ENCODE measurements around the gene ZBTB18. TPM values are rescaled to one million over a fixed set of nuclear protein-coding genes. Genes with fewer than 3 reads are reported as not detected.

ZBTB18 gene
- total RNA-seq, 1 donor from 2014 or later, result 30.1 TPM

DNA sequence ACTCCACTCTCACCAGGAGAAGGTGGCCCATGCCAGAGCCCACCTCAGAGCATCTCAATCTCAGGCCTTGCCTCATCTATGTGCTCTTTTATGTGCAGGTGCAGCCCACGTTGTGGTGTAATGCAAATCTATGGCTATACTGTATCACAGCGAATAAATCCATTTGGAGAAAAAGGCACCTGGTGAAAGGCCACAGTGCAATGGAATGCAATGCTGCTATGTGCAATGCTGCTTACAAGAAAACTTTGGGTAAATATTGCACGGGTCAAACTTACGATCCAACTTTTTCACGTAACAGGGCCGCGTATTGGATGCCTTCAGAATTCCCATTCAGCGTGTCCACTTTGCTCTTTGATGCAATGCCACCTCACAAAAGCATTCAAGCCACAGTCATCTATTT, 13.5 kb downstream of the ZBTB18 start:
- H3K4me3 ChIP-seq, result no peak overlapping the region
- H3K9me3 ChIP-seq (ENCODE audit: low read depth), result no peaks in the 10 kb centered on the region
- Mint-ChIP-seq H3K9me3 (no peaks in the 10 kb centered on the region), H3K4me3 (no peak overlapping the region), H3K4me1 (peaks cover 31% of the 10 kb centered on the region), H3K27ac (no peak overlapping the region), H3K27me3 (ENCODE audit: insufficient read depth, low read depth) (peaks cover 6% of the 10 kb centered on the region), H3K36me3 (no peaks in the 10 kb centered on the region)
- H3K36me3 ChIP-seq, result no peaks in the 10 kb centered on the region
- H3K9ac ChIP-seq, result no peak overlapping the region
- peaks cover 8% of the 10 kb centered on the region for H3F3A ChIP-seq (ENCODE audit: low read depth)
- no peak overlapping the region for H3K27ac ChIP-seq
- H3K79me2 ChIP-seq (ENCODE audit: low read depth), result no peaks in the 10 kb centered on the region
- peaks cover 49% of the 10 kb centered on the region for H3K4me1 ChIP-seq
- H3K4me2 ChIP-seq, result peak overlapping the region; percentile 62
- H2AFZ ChIP-seq (replicated peaks), result no peak overlapping the region
- H4K20me1 ChIP-seq (ENCODE audit: low read depth), result no peaks in the 10 kb centered on the region
- TF ChIP-seq, protein P1, sequence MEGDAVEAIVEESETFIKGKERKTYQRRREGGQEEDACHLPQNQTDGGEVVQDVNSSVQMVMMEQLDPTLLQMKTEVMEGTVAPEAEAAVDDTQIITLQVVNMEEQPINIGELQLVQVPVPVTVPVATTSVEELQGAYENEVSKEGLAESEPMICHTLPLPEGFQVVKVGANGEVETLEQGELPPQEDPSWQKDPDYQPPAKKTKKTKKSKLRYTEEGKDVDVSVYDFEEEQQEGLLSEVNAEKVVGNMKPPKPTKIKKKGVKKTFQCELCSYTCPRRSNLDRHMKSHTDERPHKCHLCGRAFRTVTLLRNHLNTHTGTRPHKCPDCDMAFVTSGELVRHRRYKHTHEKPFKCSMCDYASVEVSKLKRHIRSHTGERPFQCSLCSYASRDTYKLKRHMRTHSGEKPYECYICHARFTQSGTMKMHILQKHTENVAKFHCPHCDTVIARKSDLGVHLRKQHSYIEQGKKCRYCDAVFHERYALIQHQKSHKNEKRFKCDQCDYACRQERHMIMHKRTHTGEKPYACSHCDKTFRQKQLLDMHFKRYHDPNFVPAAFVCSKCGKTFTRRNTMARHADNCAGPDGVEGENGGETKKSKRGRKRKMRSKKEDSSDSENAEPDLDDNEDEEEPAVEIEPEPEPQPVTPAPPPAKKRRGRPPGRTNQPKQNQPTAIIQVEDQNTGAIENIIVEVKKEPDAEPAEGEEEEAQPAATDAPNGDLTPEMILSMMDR (IDR thresholded peaks at IDR 0.05), result no peak
- TF ChIP-seq EZH2 (IDR thresholded peaks at IDR 0.05) (no peak), EZH2phosphoT487 (IDR thresholded peaks at IDR 0.05) (no peak)
- H3K27me3 ChIP-seq, result no peaks in the 10 kb centered on the region
- no peak for DNase-seq (ENCODE audit: low spot score)

DNA sequence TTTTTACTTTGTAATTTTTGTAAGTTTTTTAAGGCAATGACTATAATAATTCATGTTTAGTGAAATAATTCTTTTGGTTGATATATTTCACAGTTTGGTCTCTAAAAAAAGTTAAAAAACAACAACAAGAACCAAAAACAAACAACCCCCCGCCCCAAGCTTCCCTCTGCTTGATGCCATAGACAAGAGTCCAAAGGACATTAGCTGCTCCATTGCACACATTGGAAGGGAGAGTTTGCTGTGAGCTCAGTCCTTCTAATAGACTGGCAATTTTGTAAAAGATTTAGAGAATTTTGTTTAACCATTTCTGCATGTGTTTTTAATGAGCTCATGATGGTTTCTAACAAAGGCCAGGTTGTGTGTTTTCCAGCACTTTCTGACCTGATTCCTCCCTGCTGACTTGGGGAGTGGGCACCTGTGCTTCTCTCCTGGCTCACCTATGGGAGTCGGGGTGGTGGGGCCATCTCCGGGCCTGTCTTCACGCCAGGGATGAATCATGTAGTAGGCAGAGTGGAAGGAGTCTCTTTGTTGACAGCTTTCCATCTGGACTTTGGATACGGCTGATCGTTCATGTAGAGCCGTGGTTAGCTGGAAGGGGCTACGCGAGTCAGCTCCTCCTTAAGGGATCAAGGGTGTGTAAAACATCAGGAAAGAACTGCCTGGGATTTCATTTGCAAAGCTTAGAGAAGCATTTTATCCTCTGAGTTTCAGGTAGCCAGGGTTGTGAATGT, 14.1 kb downstream of the ZBTB18 start:
- peaks cover 31% of the 10 kb centered on the region for H3K4me1 Mint-ChIP-seq
- Histone ChIP-seq H3K4me3 (no peak overlapping the region), H3K79me2 (ENCODE audit: low read depth) (no peaks in the 10 kb centered on the region), H3K9me3 (ENCODE audit: low read depth) (no peaks in the 10 kb centered on the region), H2AFZ (replicated peaks) (no peak overlapping the region), H3K9ac (no peak overlapping the region), H3K36me3 (no peaks in the 10 kb centered on the region), H3K27me3 (no peaks in the 10 kb centered on the region), H3F3A (ENCODE audit: low read depth) (peaks cover 8% of the 10 kb centered on the region), H3K4me1 (peaks cover 49% of the 10 kb centered on the region), H4K20me1 (ENCODE audit: low read depth) (no peaks in the 10 kb centered on the region), H3K4me2 (peak overlapping the region; percentile 62), H3K27ac (peak overlapping the region; percentile 21)
- TF ChIP-seq EZH2phosphoT487 (IDR thresholded peaks at IDR 0.05) (no peak), EZH2 (IDR thresholded peaks at IDR 0.05) (no peak)
- TF ChIP-seq, protein P1 (IDR thresholded peaks at IDR 0.05), result no peak
- peaks cover 6% of the 10 kb centered on the region for H3K27me3 Mint-ChIP-seq (ENCODE audit: insufficient read depth, low read depth)
- no peaks in the 10 kb centered on the region for H3K36me3 Mint-ChIP-seq
- no peak overlapping the region for H3K4me3 Mint-ChIP-seq
- no peak overlapping the region for H3K27ac Mint-ChIP-seq
- DNase-seq (ENCODE audit: low spot score), result peak; percentile 66
- H3K9me3 Mint-ChIP-seq, result no peaks in the 10 kb centered on the region

DNA sequence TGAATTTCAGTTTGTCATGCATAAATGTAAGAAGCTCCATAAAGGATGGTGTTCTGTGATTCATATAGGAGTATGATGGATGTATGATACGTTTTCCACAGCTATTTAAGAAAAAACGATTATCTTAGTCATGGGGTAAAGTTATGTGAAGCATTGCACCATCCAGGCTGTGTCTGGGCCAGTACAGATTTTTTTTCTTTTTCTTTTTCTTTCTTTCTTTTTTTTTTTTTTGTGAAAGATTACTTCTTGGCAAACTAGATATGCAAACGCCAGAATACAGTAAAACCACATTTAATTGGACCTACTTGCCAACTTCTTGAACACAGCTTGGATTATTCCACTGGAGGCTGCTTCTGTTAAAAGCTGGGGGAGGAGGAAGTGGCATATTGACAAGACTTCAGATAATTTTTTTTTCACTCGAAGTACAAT, 14.9 kb downstream of the ZBTB18 start:
- no peaks in the 10 kb centered on the region for H3K27me3 ChIP-seq
- Mint-ChIP-seq H3K27ac (no peak overlapping the region), H3K9me3 (no peaks in the 10 kb centered on the region), H3K4me3 (no peak overlapping the region), H3K4me1 (peaks cover 31% of the 10 kb centered on the region), H3K27me3 (ENCODE audit: insufficient read depth, low read depth) (peaks cover 6% of the 10 kb centered on the region), H3K36me3 (no peaks in the 10 kb centered on the region)
- H3K4me1 ChIP-seq, result peaks cover 49% of the 10 kb centered on the region
- no peaks in the 10 kb centered on the region for H3K79me2 ChIP-seq (ENCODE audit: low read depth)
- peaks cover 8% of the 10 kb centered on the region for H3F3A ChIP-seq (ENCODE audit: low read depth)
- H2AFZ ChIP-seq (replicated peaks), result no peak overlapping the region
- no peaks in the 10 kb centered on the region for H4K20me1 ChIP-seq (ENCODE audit: low read depth)
- DNase-seq (ENCODE audit: low spot score), result no peak
- H3K27ac ChIP-seq, result no peak overlapping the region
- H3K9ac ChIP-seq, result no peak overlapping the region
- TF ChIP-seq, protein P1 (IDR thresholded peaks at IDR 0.05), result no peak
- no peak for TF ChIP-seq EZH2 (IDR thresholded peaks at IDR 0.05)
- TF ChIP-seq EZH2phosphoT487 (IDR thresholded peaks at IDR 0.05), result no peak
- no peaks in the 10 kb centered on the region for H3K36me3 ChIP-seq
- no peak overlapping the region for H3K4me3 ChIP-seq
- peak overlapping the region; percentile 62 for H3K4me2 ChIP-seq
- no peaks in the 10 kb centered on the region for H3K9me3 ChIP-seq (ENCODE audit: low read depth)

All from neural progenitor cell (in vitro differentiated cells).